GM12873 (cell line): ENCODE data around the gene MASP2.

ENCODE experiments used
- CTCF ChIP-seq: IDR thresholded peaks from 2 replicates; pipeline ENCODE4 v1.5.1; 2012; ENCODE audit warnings: low read depth, mild to moderate bottlenecking, moderate library complexity, low read length, control low read depth; ENCODE audit not compliant: insufficient read depth; ENCODE audit errors: missing control alignments

MASP2 gene

GRCh38 chr1:11000526-11000925, 46.5 kb downstream of the MASP2 start:
- no peak for TF ChIP-seq CTCF

GRCh38 chr1:10996100-10996499, 50.9 kb downstream of the MASP2 start:
- TF ChIP-seq CTCF, result no peak

- no peak for TF ChIP-seq CTCF
Observed at GRCh38 chr1:10992864-10993263, 54.2 kb downstream of the MASP2 start.

GRCh38 chr1:10990828-10991227, 56.2 kb downstream of the MASP2 start:
- TF ChIP-seq CTCF, result no peak

GRCh38 chr1:10989095-10989494, 57.9 kb downstream of the MASP2 start:
- TF ChIP-seq CTCF, result no peak

GRCh38 chr1:10987840-10988417, 59.1 kb downstream of the MASP2 start:
- no peak for TF ChIP-seq CTCF

- no peak for TF ChIP-seq CTCF
Observed at GRCh38 chr1:10986525-10986890, 60.5 kb downstream of the MASP2 start.
